Measurements from ENCODE around the gene IGLL5. TPM values are rescaled to one million over a fixed set of nuclear protein-coding genes. Genes with fewer than 3 reads are reported as not detected.

Gene IGLL5
- total and polyA plus RNA-seq, 2 experiments from 2014 or later: not detected

DNA sequence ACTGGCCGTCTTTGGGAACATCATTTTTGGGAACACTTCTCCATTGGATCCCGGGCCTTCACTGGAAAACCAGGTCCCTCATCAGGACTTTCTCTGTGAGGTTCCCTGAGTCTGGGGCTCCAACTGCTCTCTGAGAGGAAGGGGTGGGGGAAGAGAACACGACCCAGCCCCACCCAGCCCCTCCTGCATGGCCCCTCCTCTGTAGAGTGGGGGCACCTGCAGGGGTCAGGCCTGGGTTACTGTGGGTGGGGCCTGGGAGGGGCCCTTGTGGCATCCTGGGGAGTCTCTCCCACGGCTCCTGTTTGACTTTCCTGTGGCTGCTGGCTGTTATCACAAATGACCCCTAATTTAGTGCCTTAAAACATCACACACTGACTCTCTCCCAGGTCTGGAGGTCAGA, 36.3 kb downstream of the IGLL5 start:
- no peaks in the 10 kb centered on the region for H3K27me3 ChIP-seq
- no peaks in the 10 kb centered on the region for H3K4me1 ChIP-seq (ENCODE audit: low read depth)
- TF ChIP-seq, protein P1, sequence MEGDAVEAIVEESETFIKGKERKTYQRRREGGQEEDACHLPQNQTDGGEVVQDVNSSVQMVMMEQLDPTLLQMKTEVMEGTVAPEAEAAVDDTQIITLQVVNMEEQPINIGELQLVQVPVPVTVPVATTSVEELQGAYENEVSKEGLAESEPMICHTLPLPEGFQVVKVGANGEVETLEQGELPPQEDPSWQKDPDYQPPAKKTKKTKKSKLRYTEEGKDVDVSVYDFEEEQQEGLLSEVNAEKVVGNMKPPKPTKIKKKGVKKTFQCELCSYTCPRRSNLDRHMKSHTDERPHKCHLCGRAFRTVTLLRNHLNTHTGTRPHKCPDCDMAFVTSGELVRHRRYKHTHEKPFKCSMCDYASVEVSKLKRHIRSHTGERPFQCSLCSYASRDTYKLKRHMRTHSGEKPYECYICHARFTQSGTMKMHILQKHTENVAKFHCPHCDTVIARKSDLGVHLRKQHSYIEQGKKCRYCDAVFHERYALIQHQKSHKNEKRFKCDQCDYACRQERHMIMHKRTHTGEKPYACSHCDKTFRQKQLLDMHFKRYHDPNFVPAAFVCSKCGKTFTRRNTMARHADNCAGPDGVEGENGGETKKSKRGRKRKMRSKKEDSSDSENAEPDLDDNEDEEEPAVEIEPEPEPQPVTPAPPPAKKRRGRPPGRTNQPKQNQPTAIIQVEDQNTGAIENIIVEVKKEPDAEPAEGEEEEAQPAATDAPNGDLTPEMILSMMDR (IDR thresholded peaks at IDR 0.05; ENCODE audit: low read depth, low read length): no peak
- H3K36me3 ChIP-seq: no peaks in the 10 kb centered on the region
- H3K27ac ChIP-seq: no peak overlapping the region
- no peak for DNase-seq (ENCODE audit: low read depth in 1 of 2, low spot score in 1 of 2)
- H3K9me3 ChIP-seq (ENCODE audit: low read depth): no peaks in the 10 kb centered on the region
- H3K4me3 ChIP-seq: no peak overlapping the region

DNA sequence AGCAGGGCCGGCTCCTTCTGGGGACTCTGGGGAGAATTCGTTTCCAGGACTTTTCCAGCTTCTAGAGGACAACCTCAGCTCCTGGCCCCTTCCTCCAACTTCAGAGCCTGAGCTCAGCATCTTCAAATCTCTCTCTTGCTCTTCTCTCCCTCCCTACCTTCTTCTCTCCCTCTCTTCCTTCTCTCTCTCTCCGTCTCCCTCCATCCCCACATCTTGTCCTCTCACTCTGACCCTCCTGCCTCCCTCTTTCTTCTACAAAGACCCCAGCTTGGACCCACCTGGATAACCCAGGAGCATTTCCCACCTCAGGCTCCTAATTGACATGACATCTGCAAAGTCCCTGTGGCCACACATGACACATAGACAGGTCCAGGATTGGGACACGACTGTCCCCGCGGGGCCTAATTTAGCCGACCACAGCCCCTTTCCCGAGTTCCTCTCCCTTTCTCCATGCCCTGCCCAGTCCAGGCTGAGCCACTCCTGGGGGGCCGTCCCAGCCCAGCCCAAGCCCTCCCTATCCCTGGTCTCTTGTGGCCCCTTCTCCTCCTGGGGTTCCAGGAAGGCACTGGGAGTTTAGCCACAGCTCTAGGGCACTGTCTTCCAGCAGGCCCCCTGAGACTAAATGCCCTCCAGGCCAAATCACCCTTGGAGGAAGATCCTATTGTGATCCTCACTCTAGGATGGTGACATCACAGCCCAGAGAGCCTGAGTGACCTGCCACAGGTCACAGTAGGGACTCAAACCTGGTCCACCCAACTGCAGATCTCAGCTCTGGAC, 36.9 kb downstream of the IGLL5 start:
- Histone ChIP-seq H3K27ac (no peak overlapping the region), H3K4me3 (no peak overlapping the region), H3K27me3 (no peaks in the 10 kb centered on the region), H3K4me1 (ENCODE audit: low read depth) (no peaks in the 10 kb centered on the region), H3K36me3 (no peaks in the 10 kb centered on the region), H3K9me3 (ENCODE audit: low read depth) (no peaks in the 10 kb centered on the region)
- TF ChIP-seq, protein P1 (IDR thresholded peaks at IDR 0.05; ENCODE audit: low read depth, low read length): no peak
- DNase-seq (ENCODE audit: low read depth in 1 of 2, low spot score in 1 of 2): no peak

DNA sequence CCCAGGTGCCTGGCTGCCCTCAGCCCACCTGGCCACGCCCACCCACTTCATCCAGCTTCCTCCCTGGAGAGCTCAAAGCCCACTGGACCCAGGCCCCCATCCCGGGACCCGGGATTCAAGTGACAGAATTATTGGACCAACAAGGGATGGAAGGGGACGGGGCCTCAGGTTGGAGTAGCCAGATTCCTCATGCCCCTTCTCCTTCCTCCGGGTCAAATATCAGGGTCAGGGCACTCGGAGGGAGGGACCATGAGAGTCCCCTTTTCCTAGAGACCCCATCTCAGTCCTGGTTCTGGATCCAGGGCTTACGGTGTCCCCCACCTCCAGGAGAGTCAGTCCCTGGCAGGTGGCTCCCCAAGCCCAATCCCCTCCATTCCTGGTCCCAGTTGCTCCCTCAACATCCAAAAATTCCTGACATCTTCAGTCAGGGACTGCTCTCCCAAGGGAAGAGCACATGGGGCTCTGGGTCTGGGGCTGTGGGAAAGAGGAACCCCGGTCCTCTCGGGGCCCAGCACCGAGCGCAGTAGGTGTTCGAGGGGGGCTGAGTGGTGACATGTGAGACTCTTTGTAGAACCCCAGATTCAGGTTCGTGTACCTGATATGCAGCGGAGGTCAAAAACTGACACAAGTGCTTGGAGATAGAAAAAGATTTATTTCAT, 37.7 kb downstream of the IGLL5 start:
- TF ChIP-seq, protein P1 (IDR thresholded peaks at IDR 0.05; ENCODE audit: low read depth, low read length): no peak
- Histone ChIP-seq H3K27ac (no peak overlapping the region), H3K4me1 (ENCODE audit: low read depth) (no peaks in the 10 kb centered on the region), H3K9me3 (ENCODE audit: low read depth) (no peaks in the 10 kb centered on the region), H3K36me3 (no peaks in the 10 kb centered on the region), H3K4me3 (no peak overlapping the region), H3K27me3 (no peaks in the 10 kb centered on the region)
- no peak for DNase-seq (ENCODE audit: low read depth in 1 of 2, low spot score in 1 of 2)

DNA sequence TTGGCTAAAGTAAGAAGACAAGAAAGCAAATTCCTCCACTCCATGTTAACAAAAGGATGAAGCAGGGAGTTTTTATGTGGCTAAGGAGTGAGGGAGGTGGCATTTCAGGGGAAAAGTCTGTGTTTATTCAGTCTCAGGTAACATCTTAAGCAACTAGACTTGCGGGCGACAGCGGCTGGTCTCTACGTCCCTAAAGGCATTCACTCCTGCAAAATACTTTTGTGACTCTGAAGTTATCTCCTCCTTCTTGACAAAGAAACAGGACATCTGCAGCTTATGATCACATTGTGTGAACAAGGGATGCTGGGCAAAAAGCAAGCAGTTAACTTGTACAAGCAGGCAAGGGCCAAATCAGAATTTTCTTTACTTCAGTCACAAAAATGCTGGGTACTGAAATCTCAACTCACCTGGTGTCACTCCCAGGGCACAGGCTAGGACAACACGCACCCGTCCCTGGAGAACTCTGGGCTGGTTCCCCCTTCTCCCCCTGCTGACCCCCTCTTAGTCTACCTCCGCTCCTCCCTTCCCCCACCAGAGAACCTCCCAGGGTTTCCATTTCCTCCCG, 38.3 kb downstream of the IGLL5 start:
- Histone ChIP-seq H3K4me3 (no peak overlapping the region), H3K9me3 (ENCODE audit: low read depth) (no peaks in the 10 kb centered on the region), H3K27ac (no peak overlapping the region), H3K36me3 (no peaks in the 10 kb centered on the region), H3K27me3 (no peaks in the 10 kb centered on the region), H3K4me1 (ENCODE audit: low read depth) (no peaks in the 10 kb centered on the region)
- no peak for DNase-seq (ENCODE audit: low read depth in 1 of 2, low spot score in 1 of 2)
- TF ChIP-seq, protein P1 (IDR thresholded peaks at IDR 0.05; ENCODE audit: low read depth, low read length): no peak

DNA sequence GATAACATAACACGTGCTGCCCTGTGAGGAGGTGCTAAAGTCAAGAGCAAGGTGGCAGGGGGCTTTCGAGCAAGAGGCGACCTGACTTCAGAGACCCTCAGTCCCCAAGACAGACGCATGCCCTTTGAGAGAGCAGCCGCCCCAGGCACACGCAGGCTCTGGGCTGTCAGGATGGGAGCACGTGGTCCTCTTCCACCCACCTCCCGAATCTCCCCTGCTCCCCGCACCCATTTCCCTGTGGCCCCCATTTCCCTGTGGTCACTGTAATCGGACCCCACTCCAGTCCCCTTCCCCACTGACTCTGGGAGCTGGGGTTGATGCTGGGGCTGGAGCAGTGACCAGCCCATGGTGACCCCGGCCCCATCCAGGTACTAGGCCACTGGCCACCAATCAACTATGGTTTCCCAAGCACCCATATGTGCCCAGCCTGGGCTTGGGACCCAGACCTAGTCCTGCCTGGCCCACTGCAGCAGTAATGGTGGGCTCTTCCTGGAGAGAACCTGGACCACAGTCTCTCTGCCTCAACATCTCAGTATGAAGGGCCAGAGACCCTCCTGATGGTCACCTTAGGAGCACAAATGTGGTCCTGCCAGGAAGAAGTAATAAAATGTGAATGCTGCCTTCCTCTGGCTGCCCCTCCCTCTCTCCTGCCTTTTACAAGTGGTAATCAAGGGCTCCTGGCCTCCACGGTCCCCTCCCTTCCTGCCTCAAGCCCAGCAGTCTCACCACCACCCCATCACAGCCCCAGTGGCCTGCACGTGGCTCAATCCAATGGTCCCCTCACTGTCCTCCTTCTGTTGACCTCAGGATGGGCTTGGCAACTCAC, 39.0 kb downstream of the IGLL5 start:
- no peak for DNase-seq (ENCODE audit: low read depth in 1 of 2, low spot score in 1 of 2)
- Histone ChIP-seq H3K4me3 (no peak overlapping the region), H3K27ac (no peak overlapping the region), H3K36me3 (no peaks in the 10 kb centered on the region), H3K9me3 (ENCODE audit: low read depth) (no peaks in the 10 kb centered on the region), H3K27me3 (no peaks in the 10 kb centered on the region), H3K4me1 (ENCODE audit: low read depth) (no peaks in the 10 kb centered on the region)
- TF ChIP-seq, protein P1 (IDR thresholded peaks at IDR 0.05; ENCODE audit: low read depth, low read length): no peak
